SU-DHL-6 (cell line): ENCODE measurements around the gene XPO6.

Experiments
- H2AFZ ChIP-seq: fragments of 200-600 bp; sonication (generic); 2 replicates; pipeline ENCODE4 v1.6.1; 2014; ENCODE audit warnings: low read depth, mild to moderate bottlenecking, moderate library complexity, mixed read lengths, antibody characterized with exemption, low read length; ENCODE audit not compliant: severe bottlenecking
- H3F3A ChIP-seq: fragments of 200-600 bp; shearing (Covaris generic); 2 replicates; pipeline ENCODE4 v1.6.0; 2016; ENCODE audit warnings: antibody characterized with exemption, mild to moderate bottlenecking; ENCODE audit not compliant: insufficient read depth
- H3K27ac ChIP-seq: fragments of 200-600 bp; sonication (generic); 2 replicates; pipeline ENCODE4 v1.5.1; 2016; ENCODE audit warnings: low read depth, mild to moderate bottlenecking, low read length, moderate library complexity, mixed read lengths
- H3K27me3 ChIP-seq: fragments of 200-600 bp; sonication (generic), shearing (Covaris generic); 2 replicates; pipeline ENCODE4 v1.6.0; 2014; ENCODE audit warnings: mild to moderate bottlenecking, low read length
- H3K36me3 ChIP-seq: fragments of 200-600 bp; sonication (generic); 2 replicates; pipeline ENCODE4 v1.6.1; 2014; ENCODE audit warnings: mild to moderate bottlenecking, low read length, mixed read lengths
- H3K4me2 ChIP-seq: fragments of 300-600, 200-600 bp; shearing (Covaris generic), sonication (generic); 2 replicates; pipeline ENCODE4 v1.6.0; 2014; ENCODE audit warnings: low read length, low read depth, mild to moderate bottlenecking; ENCODE audit not compliant: poor library complexity, severe bottlenecking
- H3K4me3 ChIP-seq: fragments of 200-600 bp; sonication (generic); 2 replicates; pipeline ENCODE4 v1.5.1; 2014; ENCODE audit warnings: antibody characterized with exemption, low read length, mild to moderate bottlenecking, mixed read lengths; ENCODE audit not compliant: insufficient read depth, poor library complexity, severe bottlenecking
- H3K79me2 ChIP-seq: fragments of 200-600 bp; sonication (generic); 2 replicates; pipeline ENCODE4 v1.6.1; 2014; ENCODE audit warnings: mild to moderate bottlenecking, low read length, moderate library complexity; ENCODE audit not compliant: insufficient read depth
- H3K9ac ChIP-seq: fragments of 200-600 bp; sonication (generic); 2 replicates; pipeline ENCODE4 v1.7.0; 2014; ENCODE audit warnings: mild to moderate bottlenecking, low read length
- H3K9me2 ChIP-seq: fragments of 200-600 bp; sonication (generic); replicated peaks from 2 replicates; pipeline ENCODE4 v1.6.1; 2014; ENCODE audit warnings: low read length; ENCODE audit not compliant: insufficient read depth
- H3K9me3 ChIP-seq: fragments of 200-600 bp; sonication (generic); 2 replicates; pipeline ENCODE4 v1.6.1; 2014; ENCODE audit warnings: low read length, mixed read lengths; ENCODE audit not compliant: insufficient read depth
- H4K20me1 ChIP-seq: fragments of 200-600 bp; sonication (generic); 2 replicates; pipeline ENCODE4 v1.6.1; 2014; ENCODE audit warnings: low read depth, mild to moderate bottlenecking, antibody characterized with exemption, low read length, moderate library complexity, mixed read lengths
- CTCF ChIP-seq: fragments of 200-600 bp; sonication (generic); IDR thresholded peaks from one replicate; pipeline ENCODE4 v1.5.1; 2017; ENCODE audit warnings: antibody characterized with exemption, mild to moderate bottlenecking, low read length, moderate library complexity; ENCODE audit not compliant: insufficient read depth, poor library complexity, severe bottlenecking
- EZH2phosphoT487 ChIP-seq: fragments of 200-600 bp; sonication (generic), shearing (Covaris generic); conservative IDR thresholded peaks from 2 replicates; pipeline ENCODE4 v1.6.1; 2018; ENCODE audit warnings: mild to moderate bottlenecking, antibody characterized with exemption, low read length, moderate library complexity, mixed read lengths

XPO6 gene

GRCh38 chr16:28167730-28168129 is 44.0 kb downstream of the XPO6 start:
- peaks cover 17% of the 10 kb centered on the region; the same call in 1 of the 2 replicates for H3K36me3 ChIP-seq
- peaks cover 12% of the 10 kb centered on the region; the same call in 1 of the 2 replicates for H3K79me2 ChIP-seq

GRCh38 chr16:28167221-28167620 is 44.5 kb downstream of the XPO6 start:
- no peak overlapping the region for H3K4me3 ChIP-seq
- H3K27me3 ChIP-seq: no peaks in the 10 kb centered on the region
- no peaks in the 10 kb centered on the region; the same call in 1 of the 2 replicates for H3F3A ChIP-seq
- H3K4me2 ChIP-seq: no peak overlapping the region
- H3K36me3 ChIP-seq: peaks cover 14% of the 10 kb centered on the region; the same call in 1 of the 2 replicates
- H2AFZ ChIP-seq: no peak overlapping the region
- TF ChIP-seq CTCF (no peak), EZH2phosphoT487 (no peak)
- peaks cover 17% of the 10 kb centered on the region; the same call in 1 of the 2 replicates for H3K79me2 ChIP-seq
- H3K9me3 ChIP-seq: no peaks in the 10 kb centered on the region
- no peaks in the 10 kb centered on the region for H4K20me1 ChIP-seq
- no peak overlapping the region for H3K9ac ChIP-seq
- H3K9me2 ChIP-seq: no peaks in the 10 kb centered on the region
- H3K27ac ChIP-seq: no peak overlapping the region

More at GRCh38 chr16:28167730-28168129, 44.0 kb downstream of the XPO6 start:
- Histone ChIP-seq H2AFZ (no peak overlapping the region), H3K9ac (no peak overlapping the region), H4K20me1 (no peaks in the 10 kb centered on the region), H3K9me2 (no peaks in the 10 kb centered on the region), H3K9me3 (no peaks in the 10 kb centered on the region), H3K27ac (no peak overlapping the region), H3K27me3 (no peaks in the 10 kb centered on the region), H3K4me2 (no peak overlapping the region), H3K4me3 (no peak overlapping the region), H3F3A (no peaks in the 10 kb centered on the region; the same call in 1 of the 2 replicates)
- TF ChIP-seq EZH2phosphoT487: no peak

- Histone ChIP-seq H3K4me2 (no peak overlapping the region), H3K79me2 (peaks cover 22% of the 10 kb centered on the region; the same call in 1 of the 2 replicates), H3K9me3 (no peaks in the 10 kb centered on the region), H3K4me3 (no peak overlapping the region), H3K9me2 (no peaks in the 10 kb centered on the region), H3K27me3 (no peaks in the 10 kb centered on the region), H3F3A (no peaks in the 10 kb centered on the region; the same call in 1 of the 2 replicates), H3K9ac (no peak overlapping the region), H4K20me1 (no peaks in the 10 kb centered on the region), H2AFZ (no peak overlapping the region), H3K36me3 (peaks cover 15% of the 10 kb centered on the region; the same call in 1 of the 2 replicates), H3K27ac (no peak overlapping the region)
- TF ChIP-seq CTCF (no peak), EZH2phosphoT487 (no peak)
These were observed 45.2 kb downstream of the XPO6 start for GRCh38 chr16:28166394-28167208.

GRCh38 chr16:28165598-28165997 is 46.2 kb downstream of the XPO6 start:
- Histone ChIP-seq H3K27me3 (no peaks in the 10 kb centered on the region), H4K20me1 (no peaks in the 10 kb centered on the region), H3K9me2 (no peaks in the 10 kb centered on the region), H3K27ac (no peak overlapping the region), H3K9me3 (no peaks in the 10 kb centered on the region), H3K79me2 (peaks cover 32% of the 10 kb centered on the region), H3F3A (no peaks in the 10 kb centered on the region; the same call in 1 of the 2 replicates), H2AFZ (no peak overlapping the region), H3K9ac (no peak overlapping the region), H3K4me2 (no peak overlapping the region), H3K36me3 (peaks cover 19% of the 10 kb centered on the region; the same call in 1 of the 2 replicates), H3K4me3 (no peak overlapping the region)
- no peak for TF ChIP-seq CTCF
- TF ChIP-seq EZH2phosphoT487: no peak
